NCI-H524 (cell line): Measurements from ENCODE around the gene FAM181A.

Experiments used
- DNase-seq, 2 experiments: peaks; one replicate each; lab custom pipeline; 2025; lab: John Stamatoyannopoulos, UW

The FAM181A gene

DNA sequence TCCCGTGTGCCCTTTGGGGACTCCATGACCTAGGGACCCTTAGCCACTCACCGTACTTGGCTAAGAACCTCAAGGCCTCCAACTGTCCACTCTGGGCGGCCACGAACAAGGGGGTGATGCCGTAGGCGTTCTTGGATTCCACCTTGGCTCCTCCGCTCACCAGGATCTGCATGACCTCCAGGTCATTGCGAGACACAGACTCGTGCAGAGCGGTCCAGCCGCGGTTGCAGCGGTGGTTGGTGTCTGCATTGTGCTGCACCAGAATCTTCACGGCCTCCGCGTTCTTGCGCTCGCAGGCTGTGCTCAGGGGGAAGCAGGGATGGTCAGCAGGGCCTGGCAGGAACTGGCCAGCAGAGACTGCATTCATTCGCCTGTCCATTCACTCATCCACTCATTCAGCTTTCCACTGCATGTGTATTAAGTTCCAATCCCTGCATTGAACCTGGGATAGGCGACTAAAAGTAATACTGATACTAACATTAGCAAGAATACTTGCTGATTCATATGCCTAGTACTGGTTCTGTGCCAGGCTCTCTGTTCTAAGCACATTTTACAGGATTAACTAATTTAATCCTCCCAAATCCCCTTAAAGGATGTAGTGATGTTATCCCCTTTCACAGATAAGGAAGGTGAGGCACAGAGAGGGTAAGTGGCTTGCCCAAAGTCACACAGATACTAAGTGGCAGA lies 23.9 kb downstream of the FAM181A start:
- DNase-seq, result no peak

DNA sequence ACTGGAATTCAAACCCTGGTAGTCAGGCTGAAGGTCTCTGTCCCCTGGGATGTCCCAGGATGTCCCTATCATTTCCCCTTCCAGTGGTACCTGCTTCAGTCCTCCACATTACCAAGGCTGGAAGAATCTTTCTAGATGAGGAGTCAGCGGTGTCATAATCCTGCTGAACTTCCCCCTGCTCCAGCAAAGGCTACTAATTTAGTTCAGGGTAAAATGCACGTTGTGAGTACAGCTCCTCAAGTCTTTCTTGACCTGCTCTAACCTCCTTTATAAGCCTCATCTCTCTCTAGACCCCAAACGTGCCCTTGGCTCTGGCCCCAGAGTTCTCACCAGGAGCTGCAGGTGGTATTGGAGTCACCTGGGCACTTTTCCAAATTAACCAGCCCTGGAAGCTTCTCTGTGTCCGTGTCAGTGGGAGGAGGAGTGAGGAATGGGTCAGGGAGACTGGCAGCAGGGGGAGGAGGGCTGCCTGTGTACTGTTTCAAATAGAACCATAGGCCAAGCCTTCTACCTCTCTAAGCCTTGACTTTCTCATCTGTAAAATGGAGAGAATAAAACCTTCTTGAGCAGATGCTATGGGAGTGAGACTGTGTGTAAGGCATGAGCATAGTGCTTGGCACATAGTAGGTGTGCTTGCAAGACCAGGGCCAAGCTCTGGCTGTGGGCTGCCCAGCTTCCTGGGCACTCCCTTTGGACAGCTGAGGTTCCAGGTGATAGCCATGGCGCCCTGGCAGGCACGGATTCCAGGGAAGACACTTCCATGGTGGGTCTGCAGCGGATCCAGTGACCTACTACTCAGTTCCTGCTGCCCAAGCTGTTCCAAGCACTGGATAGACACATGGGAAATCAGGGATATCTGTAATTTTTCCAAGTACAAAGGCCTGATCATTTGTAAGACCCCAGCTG lies 24.7 kb downstream of the FAM181A start:
- DNase-seq, result no peak

DNA sequence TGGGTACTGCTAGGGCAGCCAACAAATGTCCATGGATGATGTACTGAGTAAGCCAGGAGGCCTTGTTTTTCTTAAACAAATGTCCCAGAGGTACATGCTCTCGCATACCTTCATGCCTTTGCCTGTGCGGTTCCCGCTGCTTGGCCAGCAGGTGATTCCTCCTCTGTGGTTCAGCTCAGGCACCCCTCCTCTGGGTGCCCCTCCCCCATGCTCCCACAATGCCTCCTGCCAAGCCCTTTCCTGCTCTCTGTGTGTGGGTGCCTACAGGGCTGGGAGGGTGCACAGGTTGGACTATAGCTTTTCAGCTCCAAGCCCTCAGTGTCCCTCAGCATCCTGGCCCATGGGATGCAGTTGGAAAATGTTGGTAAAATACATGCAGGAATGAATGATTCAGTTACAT lies 25.7 kb downstream of the FAM181A start:
- DNase-seq, result no peak

DNA sequence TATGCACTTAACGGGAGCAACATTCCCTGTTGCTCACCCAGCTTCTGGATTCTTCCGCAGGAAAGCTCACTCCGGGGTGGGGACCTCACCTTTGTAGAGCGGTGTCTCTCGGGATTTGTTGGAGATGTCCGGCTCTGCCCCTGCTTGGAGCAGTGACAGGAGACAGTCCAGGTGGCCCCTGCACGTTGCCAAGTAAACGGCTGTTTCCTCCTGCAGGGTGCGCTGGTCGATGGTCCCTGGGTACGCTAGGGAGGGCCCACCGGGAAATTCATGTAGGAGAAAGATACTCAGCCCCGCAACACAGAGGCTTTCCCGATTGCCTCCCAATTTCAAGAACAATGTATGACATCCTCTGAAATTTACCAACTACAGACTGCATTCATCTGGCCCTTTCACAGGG lies 26.1 kb downstream of the FAM181A start:
- peak; percentile 64 to 72 for DNase-seq

DNA sequence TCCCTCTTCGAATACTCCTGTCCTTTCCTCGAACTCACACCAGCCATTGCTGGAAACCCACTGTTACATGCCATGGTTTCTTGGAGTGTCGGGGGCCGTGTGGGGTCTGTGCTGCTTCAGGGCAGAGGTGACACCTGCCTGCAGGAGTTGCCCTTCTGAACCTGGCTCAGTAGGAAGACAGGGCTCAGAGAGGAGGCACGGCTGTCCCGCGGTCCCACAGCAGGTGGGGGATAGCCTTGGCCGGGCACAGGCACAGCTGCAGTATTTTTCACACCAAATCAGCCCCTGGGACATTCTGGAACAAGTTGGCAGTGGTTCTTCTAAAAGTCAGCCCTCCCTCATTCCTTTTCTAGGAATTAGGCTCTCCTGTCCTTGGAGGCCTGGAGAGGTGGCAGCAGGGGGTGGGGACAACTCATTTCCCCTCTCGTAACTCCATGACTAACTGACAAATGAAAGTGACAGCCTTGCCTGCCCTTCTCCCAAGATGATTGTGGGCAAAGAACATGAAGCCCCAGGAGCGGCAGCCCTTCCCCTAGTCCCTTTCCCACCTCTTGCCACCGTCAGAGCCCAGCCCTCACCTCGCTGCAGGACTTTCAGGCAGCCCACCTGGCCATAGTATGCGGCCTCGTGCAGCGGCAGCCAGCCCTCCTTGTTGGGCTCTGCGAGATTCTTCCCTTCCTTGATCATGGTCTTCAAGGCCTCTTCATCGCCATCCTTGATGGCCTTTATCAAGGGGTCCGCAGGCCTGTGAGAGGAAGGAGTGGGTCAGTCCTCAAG lies 26.8 kb downstream of the FAM181A start:
- no peak for DNase-seq

DNA sequence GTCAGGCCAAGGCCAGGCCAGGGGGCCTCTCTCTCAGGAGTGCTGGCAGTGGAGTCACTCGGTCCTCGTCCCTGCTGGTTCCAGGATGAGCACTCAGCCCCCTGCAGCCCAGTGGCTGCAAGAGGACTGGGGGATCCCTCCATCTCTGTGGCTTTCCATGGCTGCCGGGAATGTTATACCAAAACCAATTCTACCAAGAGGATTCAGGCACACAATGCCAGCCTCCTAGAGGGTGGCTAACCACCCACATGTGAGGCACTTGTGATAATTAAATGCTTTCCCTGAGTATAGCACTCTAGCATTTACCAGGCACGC lies 27.3 kb downstream of the FAM181A start:
- no peak for DNase-seq

DNA sequence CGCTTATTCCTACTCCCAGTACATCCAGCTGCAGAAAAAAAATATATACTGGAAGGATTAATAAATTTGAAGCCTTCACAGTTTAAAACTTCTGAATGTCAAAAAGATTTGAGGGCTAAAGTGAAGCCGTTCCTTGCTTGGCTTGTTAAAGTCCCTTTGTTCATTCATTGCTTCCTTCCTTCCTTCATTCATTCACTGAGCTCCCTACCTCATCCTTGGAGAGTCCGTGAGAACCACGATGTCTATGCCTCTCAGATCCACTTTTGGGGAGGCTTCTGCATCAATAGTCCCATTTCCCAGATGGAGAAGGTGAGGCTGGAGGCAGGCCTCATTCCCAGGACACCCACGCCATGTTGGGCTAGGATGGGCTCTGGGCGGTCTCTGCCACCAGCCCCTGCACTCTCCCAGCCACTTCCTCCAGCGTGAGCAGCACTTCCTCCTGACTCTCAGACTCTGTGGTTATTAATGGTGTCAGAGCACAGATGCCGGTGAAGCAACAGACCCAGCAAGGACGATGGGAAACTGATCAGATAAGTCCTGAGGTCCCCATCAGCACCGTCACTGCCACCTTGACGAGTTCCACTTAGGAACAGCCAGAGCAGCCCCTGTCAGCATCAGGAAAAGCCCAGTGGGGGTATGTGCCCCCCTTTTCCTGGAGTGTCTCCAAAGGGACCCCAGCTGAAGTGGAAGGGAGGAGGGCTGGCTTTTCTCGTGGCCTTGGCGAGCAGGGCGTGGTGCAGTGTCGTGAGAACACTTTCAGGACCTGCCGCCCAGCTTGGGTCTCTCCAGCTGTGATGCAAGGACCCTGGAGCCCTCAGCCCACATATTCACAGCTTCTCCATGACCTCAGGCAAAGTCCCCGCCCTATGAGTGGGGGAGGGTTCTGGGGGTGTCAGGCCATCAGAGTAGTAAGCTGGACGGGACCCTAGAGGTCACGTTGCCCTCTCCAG lies 28.0 kb downstream of the FAM181A start:
- DNase-seq, result no peak

DNA sequence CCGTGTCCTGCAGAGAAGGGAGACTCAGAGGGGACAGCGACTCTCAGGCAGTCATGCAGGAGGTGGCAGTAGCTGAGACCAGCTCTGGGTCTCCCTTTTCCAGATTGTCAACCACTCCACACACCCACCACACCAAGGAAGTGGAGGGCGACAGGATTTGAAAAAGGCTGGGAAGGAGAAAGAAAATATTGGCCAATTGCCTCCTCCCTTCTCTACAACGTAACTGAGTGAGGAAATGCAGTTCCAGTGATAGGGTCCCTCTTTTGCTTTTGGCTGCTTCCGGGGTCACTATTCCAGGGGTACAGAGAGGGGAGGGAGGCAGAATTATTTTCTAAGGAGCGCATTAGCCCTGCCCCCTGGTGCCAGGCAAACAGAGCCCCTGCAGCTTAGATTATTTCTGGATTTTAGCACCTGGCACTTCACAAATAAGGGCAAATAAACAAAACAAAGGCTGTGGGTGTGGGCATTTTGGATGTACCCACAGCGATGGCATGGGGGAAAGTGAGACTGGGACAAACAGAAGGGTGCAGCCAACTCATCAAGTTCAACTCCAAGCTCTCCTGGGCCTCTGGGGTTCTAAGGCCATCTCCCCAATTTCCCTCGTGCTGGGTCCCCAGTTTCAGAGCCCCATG lies 28.8 kb downstream of the FAM181A start:
- DNase-seq, result no peak

DNA sequence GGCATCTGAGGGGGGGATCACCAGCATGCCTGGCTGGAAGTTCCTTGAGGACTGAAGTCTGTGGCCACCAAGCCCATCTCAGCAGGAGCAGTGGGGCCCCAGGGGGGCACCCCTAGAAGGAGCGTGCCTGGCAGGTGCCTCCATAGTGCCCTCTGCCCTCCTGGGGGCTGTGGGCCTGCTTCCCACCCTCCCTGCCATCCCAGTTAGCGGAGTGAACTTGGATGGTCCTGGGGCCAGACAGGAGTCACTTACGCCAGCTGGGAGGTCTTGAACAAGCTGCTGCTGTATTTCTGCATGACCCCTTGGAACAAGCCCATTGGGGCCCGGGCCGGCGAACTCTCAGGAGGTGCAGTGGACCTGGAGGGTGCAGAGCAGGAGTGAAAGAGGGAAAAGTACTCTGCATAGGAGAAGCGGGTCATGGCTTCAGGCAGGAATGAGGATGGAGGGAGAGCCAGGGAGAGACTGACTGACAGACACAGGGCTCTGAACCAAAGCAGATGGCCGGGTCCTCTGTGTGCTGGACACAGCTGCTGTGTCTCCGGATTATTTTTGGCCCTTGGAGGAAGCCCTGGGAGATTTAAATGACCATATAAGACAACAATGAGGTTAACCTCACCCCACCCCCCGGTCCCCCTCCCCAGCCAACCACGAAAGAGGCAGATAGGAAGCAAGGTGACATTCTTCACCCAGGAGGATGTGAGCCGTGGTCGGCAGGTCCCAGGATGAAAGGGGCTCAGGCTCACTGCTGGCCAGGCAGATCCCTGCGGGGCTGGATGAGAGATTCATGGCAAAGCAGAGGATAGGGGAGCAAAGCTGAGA lies 29.6 kb downstream of the FAM181A start:
- DNase-seq, result peak; percentile 52 to 83

DNA sequence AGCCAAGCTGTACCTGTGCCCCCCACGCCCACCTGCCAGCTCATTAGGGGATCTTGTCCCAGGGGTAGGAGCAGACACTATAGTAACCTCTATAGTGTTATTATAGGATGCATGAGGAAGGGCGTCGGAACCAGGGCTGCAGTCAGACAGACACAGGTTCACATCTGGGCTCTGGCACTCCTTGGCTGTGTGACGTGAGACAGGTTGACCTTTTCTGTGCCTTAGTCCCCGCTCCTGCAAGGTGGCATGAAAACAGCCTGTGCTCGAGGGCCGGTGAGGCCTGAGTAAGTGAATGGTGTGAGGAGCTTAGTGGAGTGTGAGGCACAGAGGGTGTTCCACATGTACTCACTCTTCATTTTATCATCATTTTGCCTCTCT lies 30.2 kb downstream of the FAM181A start:
- no peak for DNase-seq

DNA sequence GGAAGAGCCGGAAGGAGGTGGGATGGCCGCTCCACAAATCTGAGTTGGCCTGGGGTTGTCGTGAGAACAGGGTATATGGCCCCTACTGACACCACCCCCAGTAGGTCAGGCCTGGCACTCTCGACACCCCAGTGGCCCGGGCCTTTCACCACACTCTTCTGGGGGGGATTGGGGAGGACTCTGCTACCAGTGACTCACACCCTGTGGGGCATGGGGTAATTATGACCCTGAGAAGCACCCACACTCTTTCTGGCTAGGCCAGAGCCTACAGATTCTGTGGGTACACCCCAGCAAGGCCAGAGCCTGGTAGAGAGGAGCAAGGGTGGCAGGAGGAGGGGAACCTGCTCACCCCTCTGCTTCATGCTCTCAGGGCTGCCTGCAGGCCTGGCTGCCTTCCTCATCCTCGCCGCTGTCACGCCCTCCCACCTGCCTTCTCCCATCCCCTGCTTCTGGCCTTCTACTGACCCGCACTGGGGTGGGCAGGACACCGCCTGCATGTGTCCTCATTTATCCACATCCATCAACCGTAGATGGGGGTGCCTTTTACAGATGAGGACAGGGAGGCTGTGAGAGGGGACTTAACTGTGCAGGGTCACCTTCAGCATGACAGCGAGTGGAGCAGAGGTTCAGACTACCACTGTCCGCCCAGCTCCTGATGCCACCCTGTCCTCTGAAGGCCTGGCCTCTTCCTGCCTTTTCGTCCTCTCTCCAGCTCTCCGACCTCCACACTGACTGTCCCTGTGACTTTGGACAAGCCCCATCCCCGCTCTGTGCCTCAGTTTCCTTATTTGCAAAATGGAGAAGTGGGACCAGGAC lies 30.8 kb downstream of the FAM181A start:
- no peak for DNase-seq

DNA sequence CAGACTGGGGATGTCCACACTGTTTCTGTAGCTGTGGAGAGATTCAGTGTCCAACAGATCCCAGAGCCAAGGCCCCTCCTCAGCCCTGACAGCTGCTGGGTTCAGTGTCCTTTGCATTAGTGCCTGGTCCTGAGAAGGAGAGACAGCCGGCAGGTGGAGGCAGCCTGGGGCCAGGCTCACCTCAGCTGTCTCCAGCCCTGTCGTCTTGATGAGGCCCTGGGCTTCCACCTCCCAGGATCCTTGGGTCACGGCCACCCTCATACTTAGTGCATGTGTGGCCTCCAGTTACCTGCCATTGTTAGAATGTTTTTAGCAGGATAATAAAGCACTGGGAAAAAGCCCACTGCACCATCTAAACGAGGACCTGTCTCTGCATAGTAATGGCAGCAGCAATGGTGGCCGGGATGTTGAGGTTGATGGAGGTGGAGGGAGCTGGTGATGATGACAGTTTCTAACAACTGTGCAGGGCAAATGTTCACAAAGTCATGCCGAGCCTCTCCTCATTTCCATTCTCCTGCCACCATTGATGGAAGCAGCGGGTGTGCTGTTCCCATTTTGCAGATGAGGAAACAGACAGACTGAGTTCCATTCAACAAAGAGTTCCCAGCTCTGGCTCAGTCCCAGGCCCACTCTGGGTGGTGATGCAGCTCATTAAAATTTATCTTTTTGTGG lies 31.6 kb downstream of the FAM181A start:
- no peak for DNase-seq

DNA sequence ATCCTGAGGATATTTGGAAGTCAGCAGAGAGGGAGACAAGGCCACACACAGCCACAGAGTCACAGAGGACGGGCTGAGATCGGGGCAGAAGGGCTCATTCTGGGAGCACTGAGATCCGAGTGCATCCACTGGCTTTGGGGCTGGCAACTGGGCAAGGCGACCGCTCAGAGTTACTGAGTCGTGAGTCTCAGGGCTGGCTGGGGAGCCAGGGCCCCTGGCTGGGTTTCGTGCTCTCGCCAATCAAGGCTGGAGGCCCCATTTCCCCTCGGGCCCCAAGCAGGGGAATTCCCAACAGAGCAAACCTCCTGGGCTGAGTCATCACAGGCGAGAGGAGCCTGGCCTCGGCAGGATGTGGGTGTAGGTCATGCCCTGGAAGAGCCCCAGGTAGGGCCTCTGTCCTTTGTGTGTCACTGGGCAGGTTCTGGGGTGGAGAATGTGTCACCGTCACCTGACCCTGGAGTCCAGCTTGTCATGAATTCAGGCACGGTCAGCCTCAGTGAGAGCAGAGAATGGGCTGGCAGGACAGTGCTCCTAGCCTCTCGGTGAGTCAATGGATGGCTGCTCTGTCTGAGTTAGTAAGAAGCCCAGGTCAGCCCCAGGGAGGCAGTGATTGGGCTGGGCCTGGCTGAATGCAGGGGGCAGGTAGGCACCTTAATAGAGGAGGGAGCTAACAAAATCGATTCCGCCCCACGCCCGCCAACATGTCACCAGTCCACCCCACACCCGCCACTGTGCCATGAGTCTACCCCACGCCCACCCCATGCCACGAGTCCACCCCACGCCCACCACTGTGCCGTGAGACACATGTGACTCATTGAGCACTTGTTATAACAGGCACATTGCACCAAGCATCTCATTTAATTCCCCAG lies 32.3 kb downstream of the FAM181A start:
- DNase-seq, result no peak

DNA sequence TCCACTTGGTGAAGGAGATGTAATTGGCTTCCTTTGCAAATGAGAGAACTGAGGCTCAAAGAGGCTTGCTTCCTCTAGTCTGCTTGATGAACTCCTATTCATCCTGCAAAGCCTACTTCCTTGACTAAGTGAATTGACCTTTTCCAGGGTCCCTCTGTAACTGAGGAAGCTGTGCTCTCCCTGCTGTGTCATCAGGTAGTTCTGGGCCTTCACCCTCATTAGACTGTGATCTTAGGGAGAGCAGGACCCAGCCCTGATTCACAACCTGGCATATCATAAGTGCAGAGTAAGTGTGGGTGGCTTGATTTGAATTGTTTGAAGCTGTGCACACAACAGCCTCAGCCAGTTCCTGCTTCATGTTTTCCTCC lies 32.9 kb downstream of the FAM181A start:
- DNase-seq, result no peak

DNA sequence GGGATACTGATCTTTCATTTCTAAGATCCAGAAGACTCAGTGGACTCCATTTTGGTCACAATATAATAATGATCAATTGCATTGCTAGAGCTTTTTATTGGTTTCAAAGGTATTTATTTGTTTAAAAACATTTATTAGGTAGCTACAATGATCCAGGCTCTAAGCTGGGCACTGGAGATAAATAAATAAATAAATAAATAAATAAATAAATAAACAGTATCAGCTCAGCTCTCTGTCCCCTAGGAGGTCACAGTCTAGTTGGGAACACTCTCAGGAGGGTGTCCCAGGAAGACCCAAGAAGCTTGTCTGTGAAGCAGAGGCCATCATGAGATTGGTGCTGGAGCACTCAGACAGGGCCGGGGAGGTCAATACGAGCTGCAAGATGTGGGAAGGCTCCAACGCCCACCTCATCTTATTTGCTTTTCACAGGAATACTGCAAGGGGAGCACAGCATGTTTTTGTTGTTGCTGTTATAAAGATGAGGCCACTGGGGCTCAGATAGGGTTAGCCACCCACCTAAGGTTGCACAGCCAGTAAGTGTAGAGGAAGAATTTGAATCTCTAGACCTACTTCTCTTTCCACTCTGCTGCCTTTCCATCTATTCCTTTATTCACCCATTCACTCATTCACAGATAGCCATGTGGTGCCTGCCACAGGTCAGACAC lies 33.8 kb downstream of the FAM181A start:
- DNase-seq, result no peak

DNA sequence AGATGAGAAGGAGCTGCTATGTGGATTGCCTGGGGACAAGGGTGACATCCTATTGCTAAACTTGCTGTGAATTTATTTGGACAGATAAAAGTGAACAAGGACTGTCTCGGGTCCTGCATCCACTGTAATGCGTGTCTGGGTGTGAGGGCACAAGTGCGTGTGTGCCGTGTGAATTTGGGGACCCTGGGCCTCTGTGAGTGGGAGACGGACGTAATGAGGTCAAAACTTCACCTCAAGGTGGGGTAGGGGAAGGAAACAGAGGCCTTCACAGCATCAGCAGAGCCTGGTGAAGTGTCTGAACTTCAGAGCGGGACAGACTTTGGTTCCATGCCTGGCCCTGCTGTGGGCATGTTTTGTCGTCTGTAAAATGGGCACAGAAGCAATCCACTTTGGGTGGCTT lies 34.5 kb downstream of the FAM181A start:
- no peak for DNase-seq
